ENCODE measurements around the gene HSBP1L1. TPM values are rescaled to one million over a fixed set of nuclear protein-coding genes. Genes with fewer than 3 reads are reported as not detected.

Gene HSBP1L1
- total RNA-seq, 2 experiments from 2014 or later, result 42.6 to 42.7 TPM

- H3K4me1 ChIP-seq (ENCODE audit: insufficient read depth, low read length), result peaks cover 19% of the 10 kb centered on the region
- Mint-ChIP-seq H3K4me3 (no peak overlapping the region), H3K27me3 (no peaks in the 10 kb centered on the region), H3K4me1 (ENCODE audit: low read depth) (peaks cover 11% of the 10 kb centered on the region), H3K36me3 (ENCODE audit: low read depth) (peaks cover 8% of the 10 kb centered on the region), H3K27ac (no peak overlapping the region), H3K9me3 (no peaks in the 10 kb centered on the region)
- DNase-seq (no peak), ATAC-seq (ENCODE audit: poor library complexity) (no peak)
- H3K9me3 ChIP-seq (ENCODE audit: control insufficient read depth in 1 of 2, insufficient read depth in 1 of 2, low read length in 2 of 2), result no peaks in the 10 kb centered on the region
- POLR2A ChIA-PET, result no interaction called here
- intact Hi-C loops (cut with DNase I, micrococcal nuclease), result loop anchor here (1.0 to 10.0 kb wide), 5 partner anchors 78 to 890 kb away; partner anchors contain the start of genes RBFA (in 2 of the 2), ATP9B (in 1 of the 2), CTDP1 (in 1 of the 2) and NFATC1 (in 1 of the 2)
- TF ChIP-seq CTCF (IDR thresholded peaks at IDR 0.05), result no peak
- no peak overlapping the region for H3K27ac ChIP-seq (ENCODE audit: low read depth in 1 of 2, low read length in 2 of 2)
- H3K36me3 ChIP-seq (ENCODE audit: insufficient read depth, low read length), result no peaks in the 10 kb centered on the region
- H3K27me3 ChIP-seq (ENCODE audit: control insufficient read depth in 1 of 2, insufficient read depth in 2 of 2, low read length in 2 of 2), result no peaks in the 10 kb centered on the region
- H3K4me3 ChIP-seq (ENCODE audit: low read length), result no peak overlapping the region
- CTCF ChIA-PET, result no interaction called here
Observed at GRCh38 chr18:79954791-79955190, 9.7 kb upstream of the HSBP1L1 start.

- peaks cover 19% of the 10 kb centered on the region for H3K4me1 ChIP-seq (ENCODE audit: insufficient read depth, low read length)
- no peak for ATAC-seq (ENCODE audit: poor library complexity)
- Mint-ChIP-seq H3K4me1 (ENCODE audit: low read depth) (peaks cover 11% of the 10 kb centered on the region), H3K9me3 (no peaks in the 10 kb centered on the region), H3K27me3 (no peaks in the 10 kb centered on the region), H3K4me3 (no peak overlapping the region), H3K27ac (no peak overlapping the region), H3K36me3 (ENCODE audit: low read depth) (peaks cover 1% of the 10 kb centered on the region)
- H3K4me3 ChIP-seq (ENCODE audit: low read length), result no peak overlapping the region
- no peaks in the 10 kb centered on the region for H3K27me3 ChIP-seq (ENCODE audit: control insufficient read depth in 1 of 2, insufficient read depth in 2 of 2, low read length in 2 of 2)
- ChIA-PET CTCF (no interaction called here), POLR2A (no interaction called here)
- TF ChIP-seq CTCF (IDR thresholded peaks at IDR 0.05), result no peak
- no peaks in the 10 kb centered on the region for H3K36me3 ChIP-seq (ENCODE audit: insufficient read depth, low read length)
- no peaks in the 10 kb centered on the region for H3K9me3 ChIP-seq (ENCODE audit: control insufficient read depth in 1 of 2, insufficient read depth in 1 of 2, low read length in 2 of 2)
- intact Hi-C loops (cut with DNase I, micrococcal nuclease), result loop anchor here in 1 of 2 experiments (10.0 kb wide), 1 partner anchor 891 kb away; the partner anchor contains the start of gene ATP9B
- H3K27ac ChIP-seq (ENCODE audit: low read depth in 1 of 2, low read length in 2 of 2), result no peak overlapping the region
- no peak for DNase-seq
Observed at GRCh38 chr18:79955302-79956075, 9.0 kb upstream of the HSBP1L1 start.

GRCh38 chr18:79956276-79956675, 8.2 kb upstream of the HSBP1L1 start:
- no peak for ATAC-seq (ENCODE audit: poor library complexity)
- Histone ChIP-seq H3K27me3 (ENCODE audit: control insufficient read depth in 1 of 2, insufficient read depth in 2 of 2, low read length in 2 of 2) (no peaks in the 10 kb centered on the region), H3K4me3 (ENCODE audit: low read length) (no peak overlapping the region), H3K9me3 (ENCODE audit: control insufficient read depth in 1 of 2, insufficient read depth in 1 of 2, low read length in 2 of 2) (no peaks in the 10 kb centered on the region), H3K36me3 (ENCODE audit: insufficient read depth, low read length) (no peaks in the 10 kb centered on the region), H3K27ac (ENCODE audit: low read depth in 1 of 2, low read length in 2 of 2) (no peak overlapping the region), H3K4me1 (ENCODE audit: insufficient read depth, low read length) (peaks cover 24% of the 10 kb centered on the region)
- ChIA-PET CTCF (no interaction called here), POLR2A (no interaction called here)
- peaks cover 16% of the 10 kb centered on the region for H3K4me1 Mint-ChIP-seq (ENCODE audit: low read depth)
- no peaks in the 10 kb centered on the region for H3K9me3 Mint-ChIP-seq
- no peaks in the 10 kb centered on the region for H3K36me3 Mint-ChIP-seq (ENCODE audit: low read depth)
- no peak overlapping the region for H3K27ac Mint-ChIP-seq
- DNase-seq, result no peak
- no peak for TF ChIP-seq CTCF (IDR thresholded peaks at IDR 0.05)
- intact Hi-C loops (cut with DNase I, micrococcal nuclease), result loop anchor here in 1 of 2 experiments (10.0 kb wide), 1 partner anchor 891 kb away; the partner anchor contains the start of gene ATP9B
- no peaks in the 10 kb centered on the region for H3K27me3 Mint-ChIP-seq
- peak overlapping the region; percentile 27 for H3K4me3 Mint-ChIP-seq
